H1 (cell line): ENCODE measurements around the gene MCRS1. TPM values are rescaled to one million over a fixed set of nuclear protein-coding genes. Genes with fewer than 3 reads are reported as not detected.

ENCODE experiments used
- CTCF ChIA-PET: fragments of 300-600 bp; sonication (Branson Sonifier 250); formaldehyde crosslinking; loops from one replicate; lab custom pipeline; 2021; ENCODE audit not compliant: partially characterized antibody; lab: Charles Lee
- POLR2A ChIA-PET: fragments of 300-600 bp; sonication (Branson Sonifier 250); formaldehyde crosslinking; loops from one replicate; lab custom pipeline; 2021; ENCODE audit warnings: inconsistent platforms; ENCODE audit not compliant: partially characterized antibody; lab: Charles Lee
- DNase-seq, 2 experiments: peaks; one replicate each; pipeline versions ENCODE4 v3.0.0 to v3.0.0-alpha.2; 2010 to 2022; ENCODE audit warnings: low spot score in 2 of 2, low read depth in 1 of 2, mixed read lengths in 1 of 2
- FAIRE-seq: peaks from 2 replicates; lab custom pipeline; 2011; peaks lifted over from hg19 to GRCh38; lab: Jason Lieb, UNC
- H2AFZ ChIP-seq: 2 replicates; pipeline ENCODE4 v1.8.1; 2012; ENCODE audit warnings: low read length, inconsistent platforms
- H2AK5ac ChIP-seq: 2 replicates; pipeline ENCODE4 v1.6.1; 2013; ENCODE audit warnings: low read depth, low read length
- H2BK120ac ChIP-seq: replicated peaks from 2 replicates; pipeline ENCODE3; 2013; ENCODE audit warnings: low read depth, low read length, inconsistent platforms
- H2BK12ac ChIP-seq: 2 replicates; pipeline ENCODE4 v1.6.1; 2013; ENCODE audit warnings: low read depth, low read length
- H2BK15ac ChIP-seq: 2 replicates; pipeline ENCODE4 v1.6.1; 2013; ENCODE audit warnings: low read length
- H2BK20ac ChIP-seq: 2 replicates; pipeline ENCODE4 v1.6.1; 2013; ENCODE audit warnings: low read length
- H2BK5ac ChIP-seq: 2 replicates; pipeline ENCODE4 v1.6.1; 2013; ENCODE audit warnings: low read depth, low read length
- H3K14ac ChIP-seq: 2 replicates; pipeline ENCODE4 v1.6.1; 2013; ENCODE audit warnings: inconsistent platforms; ENCODE audit not compliant: insufficient read length
- H3K18ac ChIP-seq: 2 replicates; pipeline ENCODE4 v1.6.1; 2013; ENCODE audit warnings: low read length; ENCODE audit errors: extremely low read depth
- H3K23ac ChIP-seq: 2 replicates; pipeline ENCODE4 v1.6.1; 2013; ENCODE audit warnings: inconsistent platforms; ENCODE audit not compliant: insufficient read length
- H3K23me2 ChIP-seq: 2 replicates; pipeline ENCODE4 v1.6.1; 2013; ENCODE audit warnings: low read depth, low read length
- H3K27ac ChIP-seq: 2 replicates; pipeline ENCODE4 v1.6.1; 2011; ENCODE audit warnings: low read depth, low read length, inconsistent platforms
- H3K27me3 ChIP-seq, 4 experiments: replicated peaks in 1 of 4; 1 replicate in 1 of 4; 2 replicates in 3 of 4; pipeline versions ENCODE4 v1.6.1 to v1.8.1; 2011 to 2013; ENCODE audit warnings: low read length in 3 of 4, mild to moderate bottlenecking in 3 of 4, inconsistent platforms in 2 of 4, mixed read lengths in 2 of 4, moderate library complexity in 1 of 4; ENCODE audit not compliant: control insufficient read depth in 3 of 4, insufficient read depth in 3 of 4; ENCODE audit errors: extremely low read depth in 1 of 4
- H3K36me3 ChIP-seq, 4 experiments: 2 replicates each; pipeline versions ENCODE4 v1.6.1 to v1.8.1; 2011 to 2013; ENCODE audit warnings: mild to moderate bottlenecking in 4 of 4, low read length in 3 of 4, moderate library complexity in 2 of 4, control low read depth in 1 of 4, inconsistent platforms in 1 of 4; ENCODE audit not compliant: insufficient read depth in 4 of 4, control insufficient read depth in 2 of 4
- H3K4ac ChIP-seq: replicated peaks from 2 replicates; pipeline ENCODE3; 2013; ENCODE audit warnings: low read length, low read depth, mixed read lengths, inconsistent platforms; ENCODE audit not compliant: insufficient read length
- H3K4me1 ChIP-seq, 4 experiments: replicated peaks in 1 of 4; 1 replicate in 1 of 4; 2 replicates in 3 of 4; pipeline versions ENCODE4 v1.6.1 to v1.8.1; 2011 to 2013; ENCODE audit warnings: low read length in 3 of 4, inconsistent platforms in 2 of 4, mixed read lengths in 1 of 4; ENCODE audit not compliant: insufficient read depth in 4 of 4, control insufficient read depth in 3 of 4
- H3K4me2 ChIP-seq, 2 experiments: 2 replicates each; pipeline versions ENCODE4 v1.6.1 to v1.8.1; 2011 to 2013; ENCODE audit warnings: low read depth in 2 of 2, low read length in 2 of 2, control low read depth in 1 of 2, inconsistent platforms in 1 of 2, mild to moderate bottlenecking in 1 of 2; ENCODE audit not compliant: insufficient read depth in 1 of 2
- H3K4me3 ChIP-seq, 4 experiments: fragments of 200-600, 300-600 bp in 1 of 4; sonication (generic), shearing (Covaris generic), sonication (Bioruptor Twin) in 1 of 4; 2 replicates each; pipeline versions ENCODE4 v1.5.1 to v1.8.1; 2011 to 2016; ENCODE audit warnings: low read length in 4 of 4, low read depth in 3 of 4, control low read depth in 2 of 4, inconsistent platforms in 2 of 4, mild to moderate bottlenecking in 2 of 4, mixed read lengths in 1 of 4, moderate library complexity in 1 of 4; ENCODE audit not compliant: insufficient read depth in 2 of 4; ENCODE audit errors: extremely low read depth in 1 of 4
- H3K56ac ChIP-seq: replicated peaks from 2 replicates; pipeline ENCODE3; 2013; ENCODE audit warnings: low read depth, mild to moderate bottlenecking, mixed read lengths, low read length, inconsistent platforms; ENCODE audit not compliant: insufficient read length
- H3K79me1 ChIP-seq: 2 replicates; pipeline ENCODE4 v1.6.1; 2013; ENCODE audit warnings: low read depth, low read length, control low read depth
- H3K79me2 ChIP-seq, 2 experiments: 2 replicates each; pipeline versions ENCODE4 v1.6.1 to v1.8.1; 2012 to 2013; ENCODE audit warnings: low read length in 2 of 2, mild to moderate bottlenecking in 2 of 2, inconsistent platforms in 1 of 2; ENCODE audit not compliant: insufficient read depth in 2 of 2, control insufficient read depth in 1 of 2
- H3K9ac ChIP-seq, 4 experiments: replicated peaks in 1 of 4; 1 replicate in 1 of 4; 2 replicates in 3 of 4; pipeline versions ENCODE4 v1.6.1 to v1.8.1; 2011 to 2013; ENCODE audit warnings: low read depth in 3 of 4, low read length in 3 of 4, control low read depth in 2 of 4, mild to moderate bottlenecking in 2 of 4, moderate library complexity in 2 of 4, inconsistent platforms in 1 of 4; ENCODE audit errors: extremely low read depth in 1 of 4
- H3K9me3 ChIP-seq, 2 experiments: 2 replicates each; pipeline versions ENCODE4 v1.6.1 to v1.8.1; 2012 to 2013; ENCODE audit warnings: mild to moderate bottlenecking in 2 of 2, moderate library complexity in 2 of 2, control low read depth in 1 of 2, inconsistent platforms in 1 of 2, low read depth in 1 of 2, low read length in 1 of 2, mixed read lengths in 1 of 2; ENCODE audit not compliant: insufficient read depth in 2 of 2
- H4K20me1 ChIP-seq, 2 experiments: replicated peaks in 1 of 2; 2 replicates each; pipeline versions ENCODE3 to v1.8.1; 2011 to 2013; ENCODE audit warnings: inconsistent platforms in 2 of 2, low read length in 2 of 2, mild to moderate bottlenecking in 1 of 2; ENCODE audit not compliant: insufficient read depth in 2 of 2, control insufficient read depth in 1 of 2
- H4K5ac ChIP-seq: 2 replicates; pipeline ENCODE4 v1.6.1; 2013; ENCODE audit warnings: low read length, low read depth, mixed read lengths, inconsistent platforms; ENCODE audit not compliant: insufficient read length
- H4K8ac ChIP-seq: 2 replicates; pipeline ENCODE4 v1.8.0; 2013; ENCODE audit warnings: mild to moderate bottlenecking, moderate library complexity, low read length, inconsistent platforms; ENCODE audit not compliant: insufficient read depth; ENCODE audit errors: extremely low read depth
- H4K91ac ChIP-seq: replicated peaks from 2 replicates; pipeline ENCODE3; 2013; ENCODE audit warnings: low read length, mixed read lengths, inconsistent platforms; ENCODE audit not compliant: insufficient read length
- CBX8 ChIP-seq: fragments of 300-800, 300-1000 bp; sonication (generic); IDR thresholded peaks from 2 replicates; pipeline ENCODE4 v1.7.1; 2016; ENCODE audit warnings: low read depth, low read length, borderline replicate concordance
- CHD2 ChIP-seq: IDR thresholded peaks from 2 replicates; pipeline ENCODE4 v1.6.1; 2012; ENCODE audit warnings: low read length, improper control_type of control experiment
- EGR1 ChIP-seq: IDR thresholded peaks from 2 replicates; pipeline ENCODE4 v1.6.1; 2011; ENCODE audit warnings: low read depth, low read length, borderline replicate concordance
- KDM1A ChIP-seq: fragments of 200-600, 300-600 bp; sonication (generic); IDR thresholded peaks from 2 replicates; pipeline ENCODE4 v1.7.1; 2016; ENCODE audit warnings: mild to moderate bottlenecking, low read length, borderline replicate concordance
- KDM5A ChIP-seq: fragments of 200-600 bp; IDR thresholded peaks from 2 replicates; pipeline ENCODE4 v1.7.1; 2012; ENCODE audit warnings: mild to moderate bottlenecking, low read length, inconsistent platforms, mixed read lengths
- MAFK ChIP-seq: IDR thresholded peaks from 2 replicates; pipeline ENCODE4 v1.6.1; 2012; ENCODE audit warnings: low read depth, mild to moderate bottlenecking, improper control_type of control experiment, low read length
- RAD21 ChIP-seq, 2 experiments: IDR thresholded peaks in 1 of 2; conservative IDR thresholded peaks in 1 of 2; 2 replicates each; pipeline ENCODE4 v1.6.1; 2011; ENCODE audit warnings: low read depth in 2 of 2, low read length in 2 of 2, improper control_type of control experiment in 1 of 2, inconsistent platforms in 1 of 2, mild to moderate bottlenecking in 1 of 2, moderate library complexity in 1 of 2
- RNF2 ChIP-seq: fragments of 200-900, 300-1000 bp; sonication (generic); IDR thresholded peaks from 2 replicates; pipeline ENCODE4 v1.7.1; 2016; ENCODE audit warnings: borderline replicate concordance, low read depth, mild to moderate bottlenecking, antibody characterized with exemption, low read length; ENCODE audit not compliant: poor library complexity, severe bottlenecking; ENCODE audit errors: missing control alignments
- RXRA ChIP-seq: IDR thresholded peaks from 2 replicates; pipeline ENCODE4 v1.6.1; 2011; ENCODE audit warnings: low read depth, mild to moderate bottlenecking, low read length, moderate library complexity; ENCODE audit not compliant: insufficient read depth
- SIN3A ChIP-seq, 2 experiments: IDR thresholded peaks in 1 of 2; conservative IDR thresholded peaks in 1 of 2; 2 replicates each; pipeline ENCODE4 v1.6.1; 2011 to 2012; ENCODE audit warnings: low read length in 2 of 2, improper control_type of control experiment in 1 of 2, low read depth in 1 of 2, mild to moderate bottlenecking in 1 of 2
- SP1 ChIP-seq: IDR thresholded peaks from 2 replicates; pipeline ENCODE4 v1.6.1; 2011; ENCODE audit warnings: low read depth, low read length
- SUZ12 ChIP-seq: fragments of 200-600 bp; sonication (generic); IDR thresholded peaks from 2 replicates; pipeline ENCODE4 v1.6.1; 2012; ENCODE audit warnings: mild to moderate bottlenecking, inconsistent platforms, low read length, moderate library complexity, mixed read lengths
- TAF7 ChIP-seq: optimal IDR thresholded peaks from 2 replicates; pipeline ENCODE3; 2011; ENCODE audit warnings: low read depth, mild to moderate bottlenecking, inconsistent platforms, low read length, moderate library complexity, borderline replicate concordance
- WGBS, 2 experiments: shearing (Covaris generic) in 1 of 2; methylation state at CpG; one replicate each; pipeline versions ENCODE4 v1.1.6 to v1.1.7; 2013 to 2015; ENCODE audit warnings: low lambda C conversion rate in 2 of 2, mixed read lengths in 2 of 2, inconsistent platforms in 1 of 2, low coverage in 1 of 2, missing lambda C conversion rate in 1 of 2; ENCODE audit not compliant: insufficient replicate concordance in 2 of 2, insufficient coverage in 1 of 2, insufficient read length in 1 of 2; ENCODE audit errors: extremely low coverage in 1 of 2, missing lambda C conversion rate in 1 of 2; 5-methylcytosine and 5-hydroxymethylcytosine counted together
- polyA plus RNA-seq, 7 experiments: library from polyadenylated mRNA; depleted of rRNA in 3 of 7; stranded (reverse) in 5 of 7; unstranded in 2 of 7; fragments of >200 nt in 5 of 7; fragments of 200-250 nt in 2 of 7; gene quantifications; 1 replicate in 5 of 7; 2 replicates in 1 of 7; 4 replicates in 1 of 7; pipeline versions ENCODE4 v1.2.1 to v1.2.3, GENCODE V29; 2011 to 2013; ENCODE audit warnings: missing spikeins in 2 of 7, mixed read lengths in 2 of 7
- total RNA-seq: library from RNA; stranded (reverse); fragmentation: NEBNext Ultra II Directional; extraction: Animal tissue kit (Norgen Biotek cat#: 25700); gene quantifications from 2 replicates; pipeline ENCODE4 v1.2.1, GENCODE V29; 2021

MCRS1 gene
- total and polyA plus RNA-seq, 2 of the 8 experiments (the other 6 are each of a cell fraction or from before 2014, with no cell fraction given), result 90.3 to 139 TPM

DNA sequence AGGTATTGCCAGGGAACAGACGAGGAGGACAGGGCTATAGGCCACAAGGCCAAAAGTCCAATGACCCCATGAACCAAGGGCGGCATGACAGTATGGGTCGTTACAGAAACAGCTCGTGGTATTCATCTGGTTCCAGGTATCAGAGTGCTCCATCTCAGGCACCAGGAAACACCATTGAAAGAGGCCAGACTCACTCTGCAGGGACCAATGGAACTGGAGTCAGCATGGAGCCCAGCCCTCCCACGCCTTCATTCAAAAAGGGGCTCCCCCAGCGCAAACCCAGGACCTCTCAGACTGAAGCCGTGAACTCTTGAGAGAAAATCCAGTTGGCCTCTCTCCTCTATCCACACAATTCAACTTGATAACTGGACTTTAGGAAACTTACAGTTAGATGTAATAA, 42.0 kb downstream of the MCRS1 start:
- H3K9ac ChIP-seq, result no peak overlapping the region
- DNase-seq (no peak), FAIRE-seq (no peak)
- no peak overlapping the region for H2BK5ac ChIP-seq
- 93% methylated on average over 7 of the region's 7 CpGs; no CpG with 5 or more reads in 1 of the 2 experiments for whole genome bisulfite sequencing, 2 experiments
- H3K4ac ChIP-seq, result no peak overlapping the region
- no peaks in the 10 kb centered on the region for H4K20me1 ChIP-seq
- no peak overlapping the region for H3K23ac ChIP-seq
- H4K91ac ChIP-seq, result no peak overlapping the region
- H3K56ac ChIP-seq, result no peak overlapping the region
- no peak overlapping the region for H3K14ac ChIP-seq
- TF ChIP-seq MAFK (no peak), SP1 (no peak), SIN3A (conservative IDR thresholded peaks at IDR 0.05 in 1 of 2, IDR thresholded peaks at IDR 0.05 in 1 of 2; ENCODE audit: low read depth in 1 of 2, low read length in 2 of 2) (no peak), RXRA (no peak), CHD2 (no peak), KDM1A (no peak), KDM5A (no peak), RAD21 (IDR thresholded peaks at IDR 0.05 in 1 of 2, conservative IDR thresholded peaks at IDR 0.05 in 1 of 2; ENCODE audit: low read depth in 2 of 2, low read length in 2 of 2) (no peak), CBX8 (no peak), RNF2 (no peak), SUZ12 (no peak), TAF7 (no peak), EGR1 (no peak)
- H3K23me2 ChIP-seq, result no peaks in the 10 kb centered on the region
- H3K9me3 ChIP-seq, result no peaks in the 10 kb centered on the region
- no peak overlapping the region for H2AK5ac ChIP-seq
- H3K36me3 ChIP-seq, result peaks cover 6 to 26% (median 12%) of the 10 kb centered on the region in 4 experiments; a peak in 6 of 8 replicates
- peaks cover 0 to 3% (median 0%) of the 10 kb centered on the region in 4 experiments; a peak in 1 of 7 replicates for H3K4me1 ChIP-seq
- H3K27ac ChIP-seq, result no peak overlapping the region
- POLR2A ChIA-PET, result no interaction called here
- no peak overlapping the region; a peak in 1 of 8 replicates for H3K4me3 ChIP-seq
- H3K79me1 ChIP-seq, result no peaks in the 10 kb centered on the region
- no peak overlapping the region for H2BK20ac ChIP-seq
- no peak overlapping the region for H3K4me2 ChIP-seq
- no peak overlapping the region for H3K18ac ChIP-seq
- CTCF ChIA-PET, result interaction anchor here (0.8 to 10.7 kb wide), 7 partner anchors 10 to 229 kb away, joined by 3 to 72 read pairs (median 7); no protein-coding TSS in a partner anchor
- no peaks in the 10 kb centered on the region for H3K79me2 ChIP-seq
- H2AFZ ChIP-seq, result no peak overlapping the region
- H2BK12ac ChIP-seq, result no peak overlapping the region
- no peak overlapping the region for H2BK15ac ChIP-seq
- no peak overlapping the region for H2BK120ac ChIP-seq
- no peak overlapping the region for H4K5ac ChIP-seq
- H4K8ac ChIP-seq, result no peak overlapping the region
- H3K27me3 ChIP-seq, result no peaks in the 10 kb centered on the region
